Fibroblast of lung (primary cell): ENCODE results near the gene TWSG1. TPM values are rescaled to one million over a fixed set of nuclear protein-coding genes. Genes with fewer than 3 reads are reported as not detected.
A peak's percentile ranks its signal among the peaks of the same experiment; 100 is the strongest.

Experiments
- DNase-seq, 2 donors: peaks; one replicate each; pipeline versions ENCODE4 v3.0.0 to v3.0.0-alpha.2; 2010; ENCODE audit warnings: low read depth in 2 of 2
- H2AFZ ChIP-seq: 2 replicates; pipeline ENCODE4 v1.5.1; 2012; ENCODE audit warnings: low read length, control low read depth, inconsistent platforms
- H3K27ac ChIP-seq: 2 replicates; pipeline ENCODE4 v1.5.1; 2011; ENCODE audit warnings: low read length, control low read depth; ENCODE audit not compliant: insufficient read depth
- H3K27me3 ChIP-seq: 2 replicates; pipeline ENCODE4 v1.5.1; 2011; ENCODE audit warnings: mild to moderate bottlenecking, low read length; ENCODE audit not compliant: control insufficient read depth, insufficient read depth
- H3K36me3 ChIP-seq: 2 replicates; pipeline ENCODE4 v1.5.1; 2011; ENCODE audit warnings: low read length; ENCODE audit not compliant: control insufficient read depth, insufficient read depth
- H3K4me1 ChIP-seq: 2 replicates; pipeline ENCODE4 v1.5.1; 2011; ENCODE audit warnings: low read length; ENCODE audit not compliant: control insufficient read depth, insufficient read depth; ENCODE audit errors: extremely low read depth
- H3K4me2 ChIP-seq: 2 replicates; pipeline ENCODE4 v1.5.1; 2011; ENCODE audit warnings: low read length, control low read depth; ENCODE audit not compliant: insufficient read depth; ENCODE audit errors: extremely low read depth
- H3K4me3 ChIP-seq, 4 experiments: fragments of 200-600 bp in 1 of 4; sonication (generic) in 1 of 4; replicated peaks in 1 of 4; 2 replicates each; pipeline ENCODE4 v1.5.1; 2011 to 2016; ENCODE audit warnings: low read length in 4 of 4, low read depth in 3 of 4, mild to moderate bottlenecking in 3 of 4, control low read depth in 2 of 4, inconsistent platforms in 1 of 4, mixed read lengths in 1 of 4; ENCODE audit not compliant: insufficient read depth in 1 of 4; ENCODE audit errors: control extremely low read depth in 1 of 4
- H3K79me2 ChIP-seq: 2 replicates; pipeline ENCODE4 v1.5.1; 2012; ENCODE audit warnings: mild to moderate bottlenecking, low read length, inconsistent platforms; ENCODE audit not compliant: control insufficient read depth, insufficient read depth
- H3K9ac ChIP-seq: 2 replicates; pipeline ENCODE4 v1.5.1; 2011; ENCODE audit warnings: mild to moderate bottlenecking, low read length, control low read depth; ENCODE audit not compliant: insufficient read depth
- H3K9me3 ChIP-seq: 2 replicates; pipeline ENCODE4 v1.5.1; 2012; ENCODE audit warnings: low read depth, low read length; ENCODE audit not compliant: control insufficient read depth, insufficient read depth
- H4K20me1 ChIP-seq: 2 replicates; pipeline ENCODE4 v1.5.1; 2011; ENCODE audit warnings: low read length; ENCODE audit not compliant: control insufficient read depth, insufficient read depth; ENCODE audit errors: extremely low read depth
- CTCF ChIP-seq, 2 donors: IDR thresholded peaks in 1 of 2; conservative IDR thresholded peaks in 1 of 2; 1 replicate in 1 of 2; 2 replicates in 1 of 2; pipeline ENCODE4 v1.5.1; 2011 to 2012; ENCODE audit warnings: low read length in 2 of 2, control low read depth in 1 of 2, inconsistent platforms in 1 of 2, low read depth in 1 of 2, mild to moderate bottlenecking in 1 of 2
- EZH2 ChIP-seq: IDR thresholded peaks from 2 replicates; pipeline ENCODE4 v1.5.1; 2012; ENCODE audit warnings: low read length, control low read depth, mild to moderate bottlenecking; ENCODE audit errors: missing control alignments
- polyA plus RNA-seq, 2 donors: library from polyadenylated mRNA; depleted of rRNA in 1 of 2; stranded (reverse) in 1 of 2; unstranded in 1 of 2; fragments of >200 nt; gene quantifications; 2 replicates each; pipeline ENCODE4 v1.2.1, GENCODE V29; 2011 to 2012; ENCODE audit warnings: missing spikeins in 1 of 2
- total RNA-seq: library from RNA; depleted of rRNA; stranded (reverse); fragments of >200 nt; gene quantifications from 2 replicates; pipeline ENCODE4 v1.2.1, GENCODE V29; 2014

The TWSG1 gene
- total and polyA plus RNA-seq, 2 donors (not counting 1 experiment from before 2014, with no cell fraction given), result 188 to 216 TPM

- no peak for DNase-seq
- Histone ChIP-seq H3K9me3 (no peaks in the 10 kb centered on the region), H4K20me1 (no peaks in the 10 kb centered on the region), H3K27me3 (no peaks in the 10 kb centered on the region), H3K4me1 (no peaks in the 10 kb centered on the region), H3K79me2 (no peaks in the 10 kb centered on the region), H2AFZ (no peak overlapping the region), H3K4me2 (no peak overlapping the region), H3K36me3 (no peaks in the 10 kb centered on the region), H3K27ac (no peak overlapping the region), H3K9ac (no peak overlapping the region), H3K4me3 (no peak overlapping the region)
- no peak for TF ChIP-seq CTCF (conservative IDR thresholded peaks at IDR 0.05 in 1 of 2, IDR thresholded peaks at IDR 0.05 in 1 of 2; ENCODE audit: low read depth in 1 of 2, low read length in 2 of 2)
- TF ChIP-seq EZH2, result no peak
Measured at GRCh38 chr18:9304388-9305070, 30.0 kb upstream of the TWSG1 start.

- TF ChIP-seq EZH2 (no peak), CTCF (conservative IDR thresholded peaks at IDR 0.05 in 1 of 2, IDR thresholded peaks at IDR 0.05 in 1 of 2; ENCODE audit: low read depth in 1 of 2, low read length in 2 of 2) (no peak)
- H3K9ac ChIP-seq, result no peak overlapping the region
- no peak overlapping the region for H3K27ac ChIP-seq
- peak in 1 of 2 donors; percentile 81 for DNase-seq
- no peak overlapping the region for H3K4me3 ChIP-seq
- no peaks in the 10 kb centered on the region for H3K27me3 ChIP-seq
- H3K9me3 ChIP-seq, result no peaks in the 10 kb centered on the region
- H2AFZ ChIP-seq, result no peak overlapping the region
- peaks cover 8% of the 10 kb centered on the region for H3K4me1 ChIP-seq
- no peaks in the 10 kb centered on the region for H3K79me2 ChIP-seq
- H4K20me1 ChIP-seq, result no peaks in the 10 kb centered on the region
- no peaks in the 10 kb centered on the region for H3K36me3 ChIP-seq
- no peak overlapping the region for H3K4me2 ChIP-seq
Measured at GRCh38 chr18:9319333-9319732, 15.2 kb upstream of the TWSG1 start.

GRCh38 chr18:9321017-9321452 is 13.5 kb upstream of the TWSG1 start:
- Histone ChIP-seq H3K4me2 (no peak overlapping the region), H4K20me1 (no peaks in the 10 kb centered on the region), H3K9ac (no peak overlapping the region), H3K27ac (peak overlapping the region; percentile 49), H3K4me1 (peaks cover 8% of the 10 kb centered on the region), H3K79me2 (no peaks in the 10 kb centered on the region), H3K9me3 (no peaks in the 10 kb centered on the region), H3K36me3 (no peaks in the 10 kb centered on the region), H2AFZ (no peak overlapping the region), H3K27me3 (no peaks in the 10 kb centered on the region), H3K4me3 (no peak overlapping the region)
- TF ChIP-seq CTCF (conservative IDR thresholded peaks at IDR 0.05 in 1 of 2, IDR thresholded peaks at IDR 0.05 in 1 of 2; ENCODE audit: low read depth in 1 of 2, low read length in 2 of 2) (no peak), EZH2 (no peak)
- peak; percentile 82 to 86 for DNase-seq
